Thyroid gland (tissue), 4 donors: ENCODE data around the gene MS4A14.

ENCODE experiments used
- CTCF ChIP-seq, 6 experiments: fragments of 200-600 bp in 3 of 6; fragments of 450-650 bp in 3 of 6; sonication (generic) in 3 of 6; IDR thresholded peaks; one replicate each; pipeline ENCODE4 v1.5.1; 2016 to 2019; ENCODE audit warnings: antibody characterized with exemption in 6 of 6, mild to moderate bottlenecking in 2 of 6, inconsistent platforms in 1 of 6, moderate library complexity in 1 of 6
- POLR2A ChIP-seq, 2 donors: fragments of 450-650 bp; IDR thresholded peaks; one replicate each; pipeline ENCODE4 v1.6.1; 2017; ENCODE audit warnings: antibody characterized with exemption in 2 of 2, mild to moderate bottlenecking in 2 of 2, moderate library complexity in 1 of 2

- TF ChIP-seq POLR2A (IDR thresholded peaks at IDR 0.05) (no peak), CTCF (IDR thresholded peaks at IDR 0.05) (no peak)
Observed at GRCh38 chr11:60420015-60420414, 23.8 kb downstream of the MS4A14 start.
